HG02840 (cell line): Measurements from ENCODE around the gene IFI30.

Experiments
- ATAC-seq: cut with Tn5 transposase; IDR thresholded peaks from one replicate; pipeline ENCODE4 v1.9.1; 2021; ENCODE audit warnings: mild to moderate bottlenecking, moderate library complexity, moderate number of reproducible peaks; ENCODE audit not compliant: unreplicated experiment, low FRiP score

The IFI30 gene

DNA sequence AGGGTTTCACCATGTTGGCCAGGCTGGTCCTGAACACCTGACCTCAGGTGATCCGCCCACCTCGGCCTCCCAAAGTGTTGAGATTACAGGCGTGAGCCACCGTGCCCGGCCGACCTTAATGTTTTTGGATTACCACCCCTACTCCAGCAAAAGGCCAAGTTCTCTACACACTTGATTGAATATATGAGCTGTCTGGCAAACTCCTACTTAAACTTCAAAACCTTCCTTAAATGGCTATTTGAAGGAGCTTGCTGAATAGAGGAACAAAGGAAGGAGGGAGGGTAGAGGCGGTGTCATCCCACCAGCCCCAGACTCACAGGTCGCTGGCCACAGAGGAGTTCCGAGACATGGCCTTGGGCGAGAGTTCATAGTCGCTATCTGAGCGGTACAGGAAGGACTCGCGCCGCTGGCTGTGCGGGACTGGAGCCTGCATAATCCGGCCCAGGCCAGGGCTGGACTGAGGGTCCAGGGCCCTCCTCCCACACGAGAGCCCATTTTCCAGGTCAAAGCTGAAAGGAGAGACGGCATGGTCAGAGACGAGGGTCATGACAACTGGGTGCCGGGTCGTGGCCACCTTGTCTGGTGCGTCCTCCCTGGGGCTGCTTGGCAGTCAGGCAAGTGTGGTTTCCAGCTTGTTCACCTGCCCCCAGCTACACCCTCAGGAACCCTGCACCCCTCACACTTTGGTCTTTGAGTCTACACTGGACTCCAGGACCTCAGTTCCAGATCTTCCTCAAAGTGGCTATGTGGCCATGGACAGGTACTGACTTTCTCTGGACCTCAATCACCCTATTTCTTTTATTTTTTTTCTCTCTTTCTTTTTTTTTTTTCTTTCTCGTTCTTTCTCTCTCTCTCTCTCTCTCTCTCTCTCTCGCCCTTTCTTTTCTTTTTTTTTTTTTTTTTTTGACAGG is 48.5 kb downstream of the IFI30 start:
- ATAC-seq: no peak

DNA sequence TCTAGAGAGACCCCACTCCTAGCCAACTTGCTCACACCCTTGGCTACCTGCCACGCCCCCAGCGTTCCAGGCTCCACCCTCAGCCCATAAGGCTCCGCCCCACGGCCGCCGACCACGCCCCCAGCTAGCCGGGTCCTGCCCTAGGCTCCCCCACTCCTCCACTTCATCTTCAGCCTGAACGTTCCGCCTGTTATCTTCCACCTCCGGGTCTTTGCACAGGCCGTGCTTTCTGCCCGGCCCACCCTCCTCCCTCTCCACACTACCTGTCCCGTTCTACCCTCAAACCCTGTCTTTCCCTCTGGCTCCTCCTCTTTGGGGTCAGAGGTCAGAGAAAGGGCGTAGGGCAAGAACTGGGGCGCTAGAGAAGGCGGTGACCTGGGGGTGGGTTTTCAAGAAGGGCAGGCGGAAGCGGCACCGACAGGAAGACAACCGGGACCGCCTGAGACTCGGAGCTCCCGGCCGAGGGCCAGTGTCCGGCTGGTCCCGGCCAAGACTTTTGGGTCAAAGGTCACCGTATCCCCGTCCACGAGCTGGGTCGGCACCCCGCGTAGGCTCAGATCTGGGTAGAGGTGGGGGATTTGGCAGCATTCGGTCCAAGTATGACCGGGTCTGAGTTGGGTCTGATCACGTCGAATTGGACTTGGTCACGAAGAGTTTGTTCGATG is 50.4 kb downstream of the IFI30 start:
- peak; percentile 4 for ATAC-seq

DNA sequence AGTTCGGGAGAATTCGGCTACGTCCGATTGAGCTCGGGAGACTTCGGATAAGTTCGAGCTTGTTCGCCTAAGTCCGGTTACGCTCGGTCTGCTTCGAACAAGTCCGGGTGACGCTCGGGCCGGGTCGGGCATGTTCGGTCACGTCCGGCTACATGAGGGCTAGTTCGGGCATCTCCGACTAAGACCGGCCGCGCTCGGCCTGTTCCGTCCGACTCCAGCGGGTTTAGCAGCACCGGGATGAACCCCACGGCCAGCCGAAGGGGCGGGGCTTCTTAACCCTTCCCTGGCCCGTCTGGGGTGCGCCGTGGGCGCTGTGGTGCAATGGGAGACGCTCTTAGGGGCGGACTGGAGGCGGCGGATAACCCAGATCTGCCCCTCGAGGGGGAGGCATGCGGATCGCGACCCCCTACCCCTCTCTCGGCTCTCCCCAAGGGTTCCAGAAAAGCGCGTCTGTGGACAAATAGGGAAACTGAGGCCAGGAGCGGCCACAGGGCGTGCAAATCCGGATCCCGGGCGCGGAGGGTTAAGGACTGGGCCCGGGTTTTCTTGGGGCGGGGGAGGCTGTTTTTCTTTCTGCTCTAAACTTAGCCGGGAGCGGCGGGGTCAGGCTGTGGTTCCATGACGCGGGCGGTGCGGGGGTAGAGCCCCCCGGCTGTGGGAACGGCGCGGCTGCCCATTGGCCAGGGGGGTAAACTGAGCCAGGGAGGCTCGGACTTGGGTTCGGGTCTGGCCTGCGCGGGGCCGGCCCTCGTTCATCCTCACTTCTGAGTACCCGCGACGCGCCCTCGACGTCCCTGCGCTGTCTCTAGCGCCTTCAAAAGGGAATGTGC is 51.1 kb downstream of the IFI30 start:
- ATAC-seq: peak; percentile 83

DNA sequence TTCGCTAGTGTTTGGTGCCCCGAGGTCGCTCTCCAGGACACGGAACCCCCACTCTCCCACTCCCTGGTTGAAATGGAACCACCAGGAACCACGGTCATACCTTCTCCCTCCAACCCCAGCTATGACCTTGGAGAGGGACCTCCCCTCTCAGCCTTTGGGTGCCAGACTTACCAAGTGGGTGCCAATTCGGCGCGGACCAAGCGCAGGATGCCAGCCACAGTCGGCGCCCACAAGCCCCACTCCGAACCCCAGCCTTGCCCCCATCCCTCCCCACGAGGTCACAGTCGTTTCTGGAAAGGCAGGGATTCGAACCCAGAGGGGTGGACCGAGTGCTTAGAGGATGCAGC is 51.7 kb downstream of the IFI30 start:
- no peak for ATAC-seq

GRCh38 chr19:18225702-18226468 is 52.3 kb downstream of the IFI30 start, which contains the start of gene PDE4C:
PDE4C (minus strand) TSS chr19:18226438; CDS start chr19:18226415, 23 bp downstream.
- ATAC-seq: no peak

DNA sequence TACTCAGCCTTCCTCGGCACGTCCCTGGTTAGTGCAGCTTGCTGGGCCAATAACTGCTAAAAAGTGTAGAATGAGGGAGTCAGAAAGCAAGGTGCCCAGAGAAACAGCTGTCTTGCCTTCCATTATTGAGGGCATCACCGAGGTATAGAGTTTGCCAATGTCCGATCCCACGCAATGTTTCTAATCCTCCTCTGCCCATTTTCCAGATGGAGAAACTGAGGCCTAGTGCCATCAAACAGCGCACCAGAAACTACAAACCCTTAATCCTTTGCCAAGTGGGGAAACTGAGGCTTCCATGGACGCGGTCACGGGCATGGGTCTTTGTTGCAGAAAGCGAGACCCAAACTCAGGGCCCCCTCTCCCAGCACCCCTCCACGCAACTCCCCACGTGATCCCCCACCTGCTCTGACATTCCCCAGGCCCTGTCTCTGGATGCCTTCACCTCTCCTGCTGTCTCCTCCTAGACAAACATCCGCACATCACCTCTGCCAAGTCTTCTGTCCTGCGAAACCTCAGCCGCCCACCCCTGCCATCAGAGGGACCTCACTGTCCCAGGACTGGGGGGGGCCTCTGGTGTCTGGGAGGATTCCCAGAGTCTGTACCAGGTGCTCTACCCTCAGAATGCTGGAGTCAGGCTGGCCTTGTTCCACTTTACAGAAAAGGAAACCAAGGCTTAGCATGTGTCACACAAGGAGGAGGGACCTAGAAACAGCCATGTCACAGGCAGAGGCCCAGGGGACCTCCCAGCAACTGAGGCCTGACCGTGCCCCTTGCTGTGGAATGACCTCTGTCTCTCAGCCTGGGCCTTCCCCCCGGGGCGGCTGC is 53.6 kb downstream of the IFI30 start:
- ATAC-seq: no peak
